NAMALWA (cell line): ENCODE measurements around the gene SMIM34.
"Not testable (repeated sequence)": the region's sequence is repeated elsewhere in the genome, so short reads cannot be mapped to it uniquely, and the experiment has no call there.

Source experiments
- DNase-seq: peaks from one replicate; pipeline ENCODE4 v3.0.0-alpha.2; 2015; ENCODE audit warnings: low spot score

Gene SMIM34, protein sequence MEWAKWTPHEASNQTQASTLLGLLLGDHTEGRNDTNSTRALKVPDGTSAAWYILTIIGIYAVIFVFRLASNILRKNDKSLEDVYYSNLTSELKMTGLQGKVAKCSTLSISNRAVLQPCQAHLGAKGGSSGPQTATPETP

DNA sequence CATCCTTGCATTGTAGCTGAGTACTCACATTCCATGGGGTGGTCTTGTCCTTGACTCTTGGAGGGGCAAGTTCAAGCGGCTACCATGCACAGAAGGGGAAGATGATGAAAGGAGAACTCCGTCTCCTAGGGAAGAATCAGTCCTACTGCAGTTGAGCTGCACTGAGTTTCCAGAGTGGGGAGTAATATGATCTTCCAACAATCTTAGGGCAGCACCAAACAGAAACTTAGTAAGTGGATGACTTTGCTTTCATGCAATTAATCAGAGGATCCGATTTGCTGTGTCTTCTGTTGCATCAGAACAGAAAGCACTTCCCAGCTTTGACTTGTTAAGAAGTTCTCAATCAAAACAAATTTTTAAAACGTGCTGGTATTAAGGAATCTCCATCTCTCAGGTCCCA lies at the start of gene SMIM34:
Gene SMIM34, minus strand, starts transcription at position 147 of the 400 bp plus-strand sequence. Its CDS starts 112 bp downstream, at position 35.
- DNase-seq, result not testable (repeated sequence)

DNA sequence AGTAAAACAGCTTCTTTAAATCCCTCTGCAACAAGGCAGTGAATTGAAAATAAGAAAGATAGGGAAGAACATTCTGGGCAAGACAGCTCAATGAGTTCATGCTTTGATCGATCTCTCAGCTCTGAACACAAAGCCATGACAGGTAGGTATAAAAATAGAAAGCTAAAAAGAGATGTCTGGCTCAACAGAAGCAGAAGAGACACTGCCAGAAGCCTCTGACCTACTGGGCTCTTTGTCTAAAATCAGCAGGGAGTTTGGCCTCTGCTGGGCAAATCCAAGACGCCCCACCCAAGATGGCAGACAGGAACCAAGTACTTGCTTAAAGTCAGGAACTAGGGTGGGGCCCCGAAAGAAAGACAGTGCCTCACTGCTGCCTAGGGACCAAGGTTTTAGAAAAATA lies 43.6 kb upstream of the SMIM34 start:
- DNase-seq, result not testable (repeated sequence)

DNA sequence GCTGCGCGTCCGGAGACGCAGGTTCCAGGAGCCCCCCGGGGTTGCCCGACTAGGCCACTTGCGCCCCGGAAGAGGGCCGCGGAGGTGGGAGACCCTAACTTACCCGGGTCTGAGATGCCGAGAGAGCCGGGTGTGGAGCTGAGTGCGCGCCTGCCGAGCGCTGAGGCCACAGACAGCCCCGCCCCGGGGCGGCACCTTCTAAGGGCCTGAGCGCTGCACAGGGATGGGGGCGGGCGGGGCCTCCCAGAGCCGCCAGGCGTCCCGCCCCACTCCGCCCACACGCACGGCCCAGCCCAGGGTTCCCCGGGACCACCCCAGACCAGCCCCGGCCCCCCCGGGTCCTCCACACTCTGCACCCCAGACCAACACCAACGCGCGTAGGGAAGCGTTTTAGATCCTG lies 35.7 kb upstream of the SMIM34 start:
- not testable (repeated sequence) for DNase-seq

DNA sequence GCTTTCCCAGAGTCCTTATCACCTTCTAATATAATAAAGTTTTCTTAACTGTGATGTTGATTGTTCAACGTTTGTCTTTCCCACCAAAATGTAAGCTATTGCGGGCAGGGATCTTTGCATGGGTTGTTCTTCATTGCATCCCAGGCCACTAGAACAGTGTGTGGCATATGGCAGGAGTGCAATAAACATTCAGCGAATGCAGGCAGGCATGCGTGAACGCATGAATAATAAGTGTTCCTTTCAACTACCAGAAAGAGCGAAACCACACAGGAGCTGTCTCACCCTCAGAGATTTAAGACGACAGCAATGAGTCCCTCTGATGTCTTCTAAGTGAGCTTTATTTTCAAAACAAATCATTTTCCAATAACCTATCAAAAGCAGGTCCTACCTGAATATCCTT lies 34.5 kb upstream of the SMIM34 start:
- not testable (repeated sequence) for DNase-seq

DNA sequence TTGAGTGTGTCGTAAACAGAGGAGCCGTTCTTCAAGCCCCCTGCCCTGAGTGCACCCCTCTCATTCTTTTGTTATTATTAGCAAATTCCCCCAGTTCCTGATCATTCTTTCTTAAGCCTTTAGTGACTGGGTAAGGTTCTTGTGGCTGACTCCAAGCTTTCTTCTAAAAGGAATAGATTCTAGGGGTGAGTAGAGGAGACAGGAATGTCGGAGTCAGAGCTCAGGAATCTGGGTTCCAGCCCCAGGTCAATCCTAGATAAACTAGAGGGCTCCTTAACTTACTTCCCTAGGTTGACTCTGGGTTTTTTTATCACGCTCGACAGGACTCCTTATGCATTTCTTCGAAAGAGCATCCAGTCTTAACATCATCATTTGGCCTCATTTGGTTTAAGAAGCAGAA lies 32.4 kb upstream of the SMIM34 start:
- not testable (repeated sequence) for DNase-seq

DNA sequence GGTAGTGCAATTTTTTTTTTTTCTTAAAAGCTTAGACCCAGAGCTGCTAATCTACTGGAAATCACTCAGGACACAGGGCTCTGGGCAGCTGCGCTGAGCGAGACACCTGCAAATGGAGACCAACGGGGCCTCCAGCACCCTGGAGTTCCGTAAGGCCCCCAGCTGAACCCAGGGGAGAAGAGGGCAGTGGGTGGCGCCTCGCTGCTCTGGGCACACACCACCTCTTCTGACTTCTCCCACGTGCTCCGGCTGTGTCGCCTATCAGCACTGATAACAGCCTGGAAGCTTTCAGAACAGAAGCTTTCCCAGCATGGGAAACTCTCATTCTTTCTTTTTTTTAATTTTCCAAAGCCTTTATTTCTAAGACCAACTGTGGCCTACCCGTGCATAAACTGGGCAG lies 31.9 kb upstream of the SMIM34 start:
- DNase-seq, result not testable (repeated sequence)

DNA sequence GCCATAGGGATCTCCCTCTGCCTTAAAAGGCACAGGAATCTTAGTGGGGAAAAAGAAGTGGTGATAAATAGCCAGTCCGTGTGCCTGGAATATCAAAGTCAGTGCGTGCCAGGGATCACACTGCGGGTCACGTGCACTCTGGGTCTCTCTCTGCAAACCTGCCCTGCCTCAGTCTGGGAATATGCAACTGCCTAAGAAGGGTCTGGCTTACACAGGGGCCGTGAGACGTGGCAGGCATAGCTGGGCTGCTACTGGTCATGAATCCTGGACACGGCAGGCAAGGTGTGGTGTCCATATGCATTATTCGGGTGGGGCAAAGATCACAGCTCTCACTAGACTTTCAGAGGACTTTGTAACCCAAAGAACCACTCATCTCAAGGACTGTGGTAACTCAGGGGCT lies 23.3 kb upstream of the SMIM34 start:
- DNase-seq, result not testable (repeated sequence)

DNA sequence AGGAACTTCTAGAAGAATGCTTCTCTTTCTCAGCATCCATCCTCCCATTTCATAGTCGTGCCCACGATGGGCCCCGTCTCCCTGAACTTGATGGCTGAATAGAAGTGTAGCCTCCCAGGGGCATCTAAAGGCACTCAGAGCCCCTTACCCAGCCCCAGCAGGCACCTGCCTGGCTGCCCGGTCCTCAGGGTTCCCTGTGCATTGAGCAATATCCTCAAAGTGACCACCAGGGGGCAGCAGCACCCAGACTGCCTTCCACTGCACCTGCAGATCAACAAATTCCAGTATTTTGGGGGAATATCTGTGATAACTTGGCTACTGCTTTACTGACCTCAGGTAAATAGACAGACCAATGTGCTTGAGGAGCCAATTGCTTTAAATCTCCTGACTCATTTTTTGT lies 19.7 kb upstream of the SMIM34 start:
- DNase-seq, result not testable (repeated sequence)

DNA sequence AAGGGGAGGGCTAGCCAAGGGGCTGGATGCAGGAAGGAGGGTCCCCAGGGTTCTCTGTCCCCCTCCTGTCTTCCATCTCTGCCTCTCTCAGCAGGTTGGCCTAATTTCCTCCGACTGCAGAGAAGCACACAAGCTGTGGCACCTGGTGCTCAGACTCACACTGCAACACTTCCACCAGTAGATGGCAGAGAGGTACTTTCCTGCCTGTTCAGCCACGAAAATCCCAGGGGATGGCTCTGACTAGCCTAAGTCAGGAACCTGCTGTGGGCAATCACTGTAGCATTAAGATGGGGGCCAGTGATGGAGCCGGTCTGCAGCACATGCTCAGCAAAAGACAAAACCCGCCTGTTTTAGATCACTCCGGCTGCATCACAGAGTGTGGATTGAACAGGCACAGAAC lies 6.0 kb upstream of the SMIM34 start:
- not testable (repeated sequence) for DNase-seq

DNA sequence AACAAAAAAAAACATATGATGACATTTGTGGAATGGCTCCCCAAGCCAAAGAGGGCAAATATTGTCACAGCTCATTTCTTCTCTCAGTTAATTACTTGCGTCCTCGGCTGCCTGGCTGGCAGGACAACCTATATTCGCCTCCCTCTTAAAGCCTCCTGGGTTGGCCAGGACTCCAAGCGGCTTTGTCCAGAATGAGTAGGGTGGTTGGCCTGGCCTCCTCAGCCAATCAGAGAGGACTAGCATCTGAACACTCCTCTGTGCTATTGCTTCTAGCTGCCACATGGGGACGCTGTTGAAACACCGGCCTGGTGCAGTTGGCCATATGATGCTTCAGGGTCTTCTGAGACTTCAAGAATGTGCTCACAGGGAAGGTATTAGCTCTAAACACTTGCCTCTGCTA lies 4.7 kb upstream of the SMIM34 start:
- not testable (repeated sequence) for DNase-seq

DNA sequence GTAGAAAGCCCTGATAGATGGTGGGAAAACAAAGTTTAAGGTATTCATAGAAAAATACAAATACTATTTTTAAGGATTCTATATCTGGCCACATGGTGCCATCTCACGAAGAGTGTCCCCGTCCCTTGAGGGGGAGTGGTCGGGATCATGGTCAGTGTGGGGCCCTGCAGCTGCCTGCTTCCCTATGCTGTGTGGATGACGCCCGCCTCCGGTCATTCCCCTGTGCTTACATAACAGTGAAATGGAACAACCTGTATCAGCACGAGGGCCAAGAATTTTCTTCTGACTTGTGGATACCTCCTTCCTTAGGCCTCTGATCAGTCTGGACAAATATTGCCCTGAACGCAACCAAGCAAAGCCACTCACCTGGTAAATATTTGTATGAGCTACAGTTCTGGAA lies 3.6 kb upstream of the SMIM34 start:
- not testable (repeated sequence) for DNase-seq

DNA sequence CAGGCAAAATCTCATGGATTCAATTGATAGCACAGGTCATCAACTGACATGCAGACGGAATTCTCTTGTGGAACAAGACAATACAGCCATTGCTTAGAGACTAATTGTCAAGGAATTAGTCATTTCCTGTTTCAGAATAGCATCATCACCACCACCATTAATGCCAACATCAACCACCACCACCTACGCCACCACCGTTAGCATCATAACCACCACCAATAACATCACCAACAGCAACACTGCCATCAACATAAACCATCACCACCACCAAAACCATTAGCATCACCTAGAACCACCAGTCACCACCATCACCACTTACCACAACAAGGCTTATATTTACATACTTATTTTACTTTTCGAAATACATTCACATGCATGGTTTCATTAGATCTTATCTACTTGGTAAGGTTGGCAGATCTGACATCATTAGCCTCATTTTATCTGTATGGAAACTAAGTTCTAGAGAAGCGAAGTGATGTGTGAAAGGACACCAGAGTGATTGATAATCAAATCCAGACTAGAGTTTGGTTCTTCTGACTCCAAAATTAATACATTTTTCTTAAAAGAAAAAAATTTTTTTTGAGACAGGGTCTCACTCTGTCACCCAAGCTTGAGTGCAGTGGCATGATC lies 6.2 kb downstream of the SMIM34 start:
- DNase-seq, result not testable (repeated sequence)

DNA sequence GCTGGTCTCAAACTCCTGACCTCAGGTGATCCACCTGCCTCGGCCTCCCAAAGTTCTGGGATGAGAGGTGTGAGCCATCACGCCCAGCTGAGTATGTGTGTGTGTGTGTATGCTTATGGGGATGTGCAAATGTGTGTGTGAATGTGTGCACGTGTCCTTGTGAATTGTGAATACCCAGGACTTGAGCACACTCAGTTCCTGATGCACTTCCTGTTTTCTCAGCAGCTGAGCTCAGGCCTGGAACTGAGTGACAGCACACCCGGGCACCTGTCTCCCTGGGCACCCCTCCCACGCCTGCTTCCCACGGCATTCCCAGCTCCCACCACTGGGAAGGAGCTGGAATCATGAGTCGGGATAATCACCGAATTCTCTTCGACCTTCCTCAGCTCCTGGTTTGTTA lies 16.5 kb downstream of the SMIM34 start:
- not testable (repeated sequence) for DNase-seq

DNA sequence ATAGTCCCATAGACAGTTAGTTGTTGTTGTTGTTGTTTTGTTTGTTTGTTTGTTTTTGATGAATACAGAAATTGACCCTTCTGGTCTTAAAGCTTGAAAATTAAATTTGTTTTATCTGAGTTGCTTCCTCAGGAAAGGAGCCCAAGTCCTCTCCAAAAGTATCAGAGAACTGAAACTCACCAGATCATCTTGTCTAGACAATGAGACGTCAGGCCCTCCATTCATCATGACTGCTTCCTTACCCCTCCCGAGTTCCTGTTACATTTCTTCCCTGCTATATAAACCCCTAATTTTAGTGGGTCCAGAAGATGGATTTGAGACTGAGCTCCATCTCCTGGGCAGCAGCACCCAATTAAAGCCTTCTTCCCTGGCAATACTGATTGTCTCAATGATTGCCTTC lies 17.1 kb downstream of the SMIM34 start:
- DNase-seq, result not testable (repeated sequence)

DNA sequence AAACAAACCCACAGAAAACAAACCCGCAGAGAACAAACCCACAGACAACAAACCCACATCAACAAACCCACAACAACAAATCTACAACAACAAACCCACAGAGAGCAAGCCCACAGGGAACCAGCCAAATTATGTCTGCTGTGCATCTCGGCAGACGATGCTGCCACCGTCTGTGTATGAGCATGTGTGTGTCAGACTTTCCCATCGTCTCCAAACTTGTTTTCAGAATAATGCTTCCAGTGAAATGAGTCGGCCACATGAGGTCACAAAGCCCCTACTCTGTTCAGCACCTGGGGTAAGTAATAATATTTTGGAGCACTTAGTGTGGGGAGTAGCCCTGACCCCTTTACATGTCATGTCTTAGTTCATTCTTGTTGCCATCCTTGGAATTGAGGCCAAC lies 17.6 kb downstream of the SMIM34 start:
- not testable (repeated sequence) for DNase-seq

DNA sequence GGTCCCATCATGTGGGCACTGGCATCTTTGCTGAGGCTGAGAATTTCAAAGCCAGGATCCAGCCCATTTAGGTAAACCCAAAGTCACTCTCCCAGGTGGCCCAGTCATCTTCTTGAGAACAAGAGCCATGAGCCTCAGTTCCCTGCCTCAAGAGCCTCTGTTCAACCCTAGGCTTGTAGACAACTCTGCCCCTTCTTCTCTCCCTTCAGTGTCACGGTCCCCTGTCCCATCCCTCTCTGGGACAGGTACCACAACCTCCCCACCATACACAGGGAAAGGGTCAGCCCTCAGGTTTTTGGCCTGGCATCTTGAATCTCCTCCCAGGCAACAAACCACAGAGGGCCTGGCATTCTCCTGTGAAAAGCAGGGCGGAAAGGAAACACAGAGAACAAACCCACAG lies 18.1 kb downstream of the SMIM34 start:
- not testable (repeated sequence) for DNase-seq

DNA sequence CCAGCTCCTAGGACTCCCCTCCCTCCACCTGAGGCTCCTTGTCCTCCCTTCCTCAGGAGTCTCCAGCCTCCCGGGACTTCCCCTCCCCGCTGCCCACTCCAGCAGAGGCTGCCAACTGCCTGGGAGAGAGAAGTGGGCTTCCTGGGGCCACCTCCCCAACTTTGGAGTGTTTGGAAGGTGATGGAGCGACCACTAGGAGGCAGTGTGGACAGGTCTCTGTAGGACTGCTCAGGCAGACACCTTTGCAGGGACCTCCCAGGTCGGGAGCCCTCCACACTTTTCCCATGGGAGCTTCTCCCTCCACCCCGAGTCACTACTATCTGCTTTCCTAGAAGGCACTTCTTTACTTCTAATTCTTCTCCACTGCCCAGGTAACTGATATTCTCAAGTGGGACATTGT lies 19.0 kb downstream of the SMIM34 start:
- DNase-seq, result not testable (repeated sequence)

DNA sequence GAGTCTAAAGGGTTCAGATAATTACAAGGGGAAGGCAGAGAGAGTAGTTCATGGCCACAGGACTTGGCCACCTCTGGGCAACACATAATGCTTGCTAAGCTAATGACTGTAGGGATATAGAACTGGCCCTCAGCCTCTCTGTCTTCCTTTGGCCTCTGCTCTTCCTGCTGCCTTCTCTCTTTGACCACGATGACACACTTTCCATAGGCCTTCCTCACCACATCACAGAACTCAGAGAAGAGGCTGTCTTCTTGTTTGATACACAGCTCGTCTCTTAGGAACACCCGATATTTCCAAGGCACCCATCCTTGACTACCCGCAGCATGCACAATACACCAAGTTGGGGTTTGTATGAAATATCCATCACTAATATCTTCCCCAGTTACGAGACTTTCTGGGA lies 23.2 kb downstream of the SMIM34 start:
- DNase-seq, result not testable (repeated sequence)

DNA sequence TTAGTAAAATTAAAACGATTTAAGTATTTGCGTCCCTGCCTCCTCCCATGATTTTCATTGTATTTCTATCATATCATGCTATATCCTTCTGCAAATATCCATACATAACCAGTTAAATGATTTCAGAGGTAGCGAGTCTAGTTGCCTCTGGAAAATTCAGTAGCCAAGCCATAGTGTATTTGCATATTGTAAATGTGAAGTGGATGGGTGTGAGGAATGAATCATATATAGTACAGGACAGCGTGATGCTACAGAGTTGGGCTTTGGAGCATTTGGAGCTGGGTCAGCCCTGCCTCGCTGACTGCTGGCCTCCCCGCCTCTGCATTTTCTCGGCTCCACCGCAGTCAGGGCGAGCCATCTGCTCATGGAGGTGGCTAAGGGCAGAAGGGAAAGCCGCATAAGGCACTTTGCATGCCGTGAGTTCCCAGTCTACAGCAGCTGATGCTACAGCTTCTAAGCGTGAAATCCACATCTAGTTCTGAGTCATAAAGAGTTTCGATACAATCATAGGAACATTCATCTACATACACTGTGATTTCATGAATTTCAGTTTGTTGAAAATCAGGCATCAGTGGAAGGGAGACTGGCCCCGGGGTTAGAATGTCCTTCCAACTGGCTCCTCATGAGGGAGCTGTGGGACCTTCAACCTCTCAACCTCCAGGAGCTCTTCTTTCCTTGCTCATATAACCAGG lies 39.9 kb downstream of the SMIM34 start:
- DNase-seq, result not testable (repeated sequence)

DNA sequence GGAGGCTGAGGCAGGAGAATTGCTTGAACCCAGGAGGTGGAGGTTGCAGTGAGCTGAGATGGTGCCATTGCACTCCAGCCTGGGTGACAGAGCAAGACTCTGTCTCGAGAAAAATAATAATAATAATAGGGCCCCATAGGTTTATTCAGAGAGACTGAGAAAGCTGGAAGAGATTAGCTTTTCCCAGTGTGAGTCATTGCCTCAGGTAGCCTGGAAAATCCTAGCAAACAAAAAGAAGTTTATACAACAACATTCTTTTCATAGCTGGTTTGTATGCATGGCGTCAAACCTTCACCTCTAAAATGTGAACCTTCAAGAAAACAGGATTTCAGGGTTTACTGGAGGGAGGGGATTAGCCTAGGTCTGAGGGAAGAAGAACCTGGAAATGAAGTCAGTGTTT lies 40.6 kb downstream of the SMIM34 start:
- DNase-seq, result not testable (repeated sequence)

DNA sequence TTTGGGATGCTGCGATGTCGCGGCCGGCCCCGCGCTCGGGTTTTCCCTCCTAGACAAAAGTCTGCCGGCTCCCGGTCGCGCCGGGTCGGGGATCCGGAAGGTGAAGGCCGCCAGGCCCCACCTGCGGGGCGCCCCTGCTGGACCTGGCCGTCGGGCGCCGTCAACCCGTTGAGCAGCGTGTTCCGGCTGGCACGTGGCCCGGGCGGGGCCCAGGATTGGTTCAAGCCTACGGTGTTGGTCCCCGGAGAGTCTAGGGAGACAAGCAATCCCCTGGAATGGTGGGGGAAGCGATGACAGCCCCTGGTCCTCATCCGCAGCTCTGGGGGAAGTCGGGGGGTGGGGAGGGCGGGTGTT lies 48.2 kb downstream of the SMIM34 start:
- not testable (repeated sequence) for DNase-seq

DNA sequence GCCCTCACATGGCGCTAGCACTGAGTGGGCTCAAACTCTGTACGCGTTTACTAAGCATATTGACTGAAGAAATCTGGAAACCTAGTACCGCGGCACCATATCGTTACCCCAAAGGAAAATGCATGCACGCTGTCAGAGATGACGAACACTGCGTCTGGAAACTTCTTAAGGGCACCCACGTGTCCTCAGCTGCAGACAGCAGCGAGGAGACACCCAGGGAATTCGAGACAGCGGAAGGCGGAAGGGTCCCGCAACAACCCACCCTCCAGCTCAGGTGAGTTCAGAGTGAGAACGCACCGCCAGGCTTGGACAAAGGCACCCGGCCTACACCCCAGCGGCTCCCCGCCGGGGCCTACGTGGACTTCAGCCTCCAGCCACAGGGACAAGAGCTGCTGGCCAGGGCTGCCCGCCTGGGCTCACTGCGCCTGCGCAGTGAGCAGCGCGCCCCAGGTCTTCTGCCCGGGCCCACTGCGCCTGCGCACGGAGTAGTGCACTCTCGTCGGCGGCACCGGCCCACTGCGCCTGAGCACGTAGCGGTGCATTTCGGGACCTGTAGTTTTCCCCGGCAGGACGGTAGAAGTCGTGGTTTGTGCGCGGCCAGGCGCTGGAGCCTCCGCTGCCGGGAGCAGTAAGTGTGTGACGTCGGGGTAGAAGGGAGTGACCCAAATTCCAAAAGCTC lies 48.7 kb downstream of the SMIM34 start, which contains the start of gene SMIM11:
Gene SMIM11, plus strand, starts transcription at position 568 of the 679 bp plus-strand sequence. CDS start 3,998 bp downstream, outside the sequence.
- DNase-seq, result not testable (repeated sequence)

DNA sequence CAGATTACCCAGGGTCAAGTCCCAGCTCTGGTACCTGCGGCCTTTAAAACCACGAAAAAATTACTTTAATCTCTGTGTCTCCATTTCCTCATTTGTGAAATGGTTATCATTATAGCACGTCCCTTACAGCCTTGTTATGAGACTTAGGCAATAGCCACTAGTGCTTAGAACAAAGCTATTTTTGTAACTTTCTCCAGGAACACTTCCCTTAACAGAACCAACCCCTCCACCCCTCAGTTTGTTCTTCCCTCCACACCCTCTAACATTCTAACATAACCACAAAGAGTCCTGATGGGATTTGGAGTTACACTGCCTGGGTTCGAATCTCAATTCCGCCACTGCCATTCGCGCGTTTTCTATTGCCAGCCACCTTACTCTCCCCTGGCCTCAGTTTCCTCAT lies 49.3 kb downstream of the SMIM34 start:
- DNase-seq, result not testable (repeated sequence)
